SK-N-MC (cell line): Measurements from ENCODE around the gene COL15A1.

Experiments used
- FOXP2 ChIP-seq: optimal IDR thresholded peaks from 2 replicates; pipeline ENCODE3; 2011; ENCODE audit warnings: mild to moderate bottlenecking, moderate library complexity; ENCODE audit not compliant: insufficient read depth; ENCODE audit errors: extremely low read length, control extremely low read depth
- POLR2AphosphoS5 ChIP-seq: IDR thresholded peaks from 2 replicates; pipeline ENCODE4 v1.6.1; 2012; ENCODE audit warnings: mild to moderate bottlenecking, low read depth, low read length, borderline replicate concordance

DNA sequence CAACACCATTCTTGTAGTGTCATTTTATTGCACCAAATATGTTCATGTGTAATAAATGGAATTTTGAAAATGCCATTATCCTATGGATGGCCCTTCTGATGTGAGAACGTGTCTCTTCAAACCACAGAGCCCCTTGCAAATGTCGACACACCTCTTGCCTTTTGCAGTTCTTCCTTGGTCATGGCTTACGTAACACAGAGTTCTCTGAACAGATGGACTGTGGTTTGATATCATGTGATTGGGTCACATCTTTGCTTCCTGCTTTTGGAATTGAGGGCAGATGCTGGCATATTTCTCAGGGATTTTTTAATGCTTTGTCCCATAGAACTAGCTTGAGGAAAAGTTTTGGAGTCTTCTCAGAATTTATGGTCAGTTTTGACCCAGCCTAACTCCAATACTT is 165.8 kb downstream of the COL15A1 start:
- TF ChIP-seq POLR2AphosphoS5, result no peak
- TF ChIP-seq FOXP2, result no peak
